Bone marrow (tissue), 2 donors: Measurements from ENCODE around the gene PHLDB3.
"Not testable (repeated sequence)": the region's sequence is repeated elsewhere in the genome, so short reads cannot be mapped to it uniquely, and the experiment has no call there.

Experiments
- DNase-seq, 2 donors: peaks; one replicate each; lab custom pipeline; 2025; lab: John Stamatoyannopoulos, UW

The PHLDB3 gene

GRCh38 chr19:43504426-43505185, at the start of gene PHLDB3:
Gene PHLDB3, minus strand, starts transcription at chr19:43504746. Its CDS starts 628 bp downstream, at chr19:43504118.
- DNase-seq: no peak

GRCh38 chr19:43553656-43554055, 49.1 kb upstream of the PHLDB3 start:
- DNase-seq: no peak

GRCh38 chr19:43552616-43553015, 48.1 kb upstream of the PHLDB3 start:
- DNase-seq: no peak

- DNase-seq: no peak
Observed at GRCh38 chr19:43552198-43552450, 47.6 kb upstream of the PHLDB3 start.

- DNase-seq: no peak
Observed at GRCh38 chr19:43551399-43552197, 47.1 kb upstream of the PHLDB3 start.

- no peak for DNase-seq
Observed at GRCh38 chr19:43548706-43549105, 44.2 kb upstream of the PHLDB3 start.

- not testable (repeated sequence) for DNase-seq
Observed at GRCh38 chr19:43547926-43548325, 43.4 kb upstream of the PHLDB3 start.

GRCh38 chr19:43546581-43546980, 42.0 kb upstream of the PHLDB3 start:
- no peak for DNase-seq

GRCh38 chr19:43545981-43546380, 41.4 kb upstream of the PHLDB3 start:
- DNase-seq: no peak

- no peak for DNase-seq
Observed at GRCh38 chr19:43545276-43545675, 40.7 kb upstream of the PHLDB3 start.

- DNase-seq: no peak
Observed at GRCh38 chr19:43544077-43544476, 39.5 kb upstream of the PHLDB3 start.

- DNase-seq: no peak
Observed at GRCh38 chr19:43541920-43542650, 37.5 kb upstream of the PHLDB3 start.

GRCh38 chr19:43540381-43540780, 35.8 kb upstream of the PHLDB3 start:
- no peak for DNase-seq

- no peak for DNase-seq
Observed at GRCh38 chr19:43538922-43539321, 34.4 kb upstream of the PHLDB3 start.

GRCh38 chr19:43534816-43535761, 30.5 kb upstream of the PHLDB3 start:
- no peak for DNase-seq

GRCh38 chr19:43534305-43534815, 29.8 kb upstream of the PHLDB3 start:
- DNase-seq: no peak

GRCh38 chr19:43533546-43534304, 29.2 kb upstream of the PHLDB3 start:
- peak; percentile 79 to 87 for DNase-seq

- DNase-seq: peak; percentile 57 to 76
Observed at GRCh38 chr19:43532962-43533545, 28.5 kb upstream of the PHLDB3 start, which contains the start of gene ZNF575. Gene ZNF575, plus strand, starts transcription at chr19:43533188. Its CDS starts 1,235 bp downstream, at chr19:43534423.

- DNase-seq: no peak
Observed at GRCh38 chr19:43532571-43532961, 28.0 kb upstream of the PHLDB3 start.
